CD4-positive, alpha-beta T cell treated with Interleukin-1 beta for 1 hour (primary cell): Measurements from ENCODE around the gene PDGFA.

Source experiments
- DNase-seq, 2 donors: peaks; one replicate each; pipeline ENCODE4 v3.0.0-alpha.2; 2020 to 2022

Gene PDGFA

DNA sequence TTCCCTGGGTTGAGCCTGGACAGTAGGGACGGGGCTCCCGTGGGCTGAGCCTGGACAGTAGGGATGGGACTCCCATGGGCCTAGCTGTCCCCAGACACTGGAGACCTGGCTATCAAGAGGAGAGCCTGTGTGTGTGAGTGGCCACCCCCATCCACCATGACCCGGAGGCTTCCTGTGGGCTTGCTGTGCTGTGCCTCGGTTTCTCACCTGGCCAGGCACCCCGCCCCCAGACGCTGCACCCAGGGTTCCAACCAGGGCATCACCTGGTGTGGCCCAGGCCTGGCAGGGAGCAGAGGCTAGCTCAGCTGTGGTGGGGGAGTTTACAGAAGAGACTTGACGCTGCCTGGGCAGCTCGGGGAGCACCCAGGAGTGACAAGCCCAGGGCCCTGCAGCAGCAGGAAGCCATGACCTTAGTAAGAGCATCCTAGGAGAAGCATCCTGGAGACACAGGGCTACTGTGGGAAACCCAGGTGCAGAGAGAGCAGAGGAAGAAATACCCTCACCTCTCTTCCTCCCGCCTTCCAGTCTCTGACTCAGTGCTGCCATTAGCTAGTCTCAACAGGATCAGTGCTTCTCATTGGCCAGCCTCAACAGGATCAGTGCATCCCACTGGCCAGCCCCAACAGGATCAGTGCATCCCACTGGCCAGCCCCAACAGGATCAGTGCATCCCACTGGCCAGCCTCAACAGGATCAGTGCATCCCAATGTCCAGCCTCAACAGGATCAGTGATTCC is 61.0 kb downstream of the PDGFA start:
- no peak for DNase-seq

DNA sequence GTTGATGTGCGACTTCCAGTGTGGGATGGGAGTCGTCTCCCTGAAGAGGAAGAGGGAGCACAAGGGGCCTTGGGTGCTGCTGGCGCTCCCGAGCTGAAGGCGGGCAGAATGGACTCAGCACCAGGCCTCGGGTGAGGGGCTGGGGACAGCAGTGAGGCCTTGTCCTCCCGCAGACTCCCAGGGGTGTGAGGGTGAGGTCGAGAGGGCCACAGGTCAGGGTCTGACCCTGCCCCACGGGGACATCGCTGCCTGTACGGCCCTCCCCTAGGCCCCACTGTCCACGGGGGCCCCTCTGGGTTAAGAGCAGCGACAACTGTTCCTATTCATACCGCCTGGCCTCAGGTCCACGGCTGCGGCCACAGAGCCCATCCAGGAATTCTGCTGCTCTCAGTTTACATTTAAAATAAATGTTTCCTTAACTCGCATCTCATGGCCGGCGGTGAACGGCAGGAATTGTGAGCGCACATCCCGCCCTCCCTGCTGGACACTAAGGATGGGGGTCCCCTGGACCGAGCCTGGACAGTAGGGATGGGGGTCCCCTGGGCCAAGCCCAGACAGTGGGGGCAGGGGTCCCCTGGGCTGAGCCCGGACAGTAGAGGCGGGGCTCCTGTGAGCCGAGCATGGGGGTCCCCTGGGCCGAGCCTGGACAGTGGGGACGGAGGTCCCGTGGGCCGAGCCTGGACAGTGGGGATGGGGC is 61.7 kb downstream of the PDGFA start:
- DNase-seq = no peak

DNA sequence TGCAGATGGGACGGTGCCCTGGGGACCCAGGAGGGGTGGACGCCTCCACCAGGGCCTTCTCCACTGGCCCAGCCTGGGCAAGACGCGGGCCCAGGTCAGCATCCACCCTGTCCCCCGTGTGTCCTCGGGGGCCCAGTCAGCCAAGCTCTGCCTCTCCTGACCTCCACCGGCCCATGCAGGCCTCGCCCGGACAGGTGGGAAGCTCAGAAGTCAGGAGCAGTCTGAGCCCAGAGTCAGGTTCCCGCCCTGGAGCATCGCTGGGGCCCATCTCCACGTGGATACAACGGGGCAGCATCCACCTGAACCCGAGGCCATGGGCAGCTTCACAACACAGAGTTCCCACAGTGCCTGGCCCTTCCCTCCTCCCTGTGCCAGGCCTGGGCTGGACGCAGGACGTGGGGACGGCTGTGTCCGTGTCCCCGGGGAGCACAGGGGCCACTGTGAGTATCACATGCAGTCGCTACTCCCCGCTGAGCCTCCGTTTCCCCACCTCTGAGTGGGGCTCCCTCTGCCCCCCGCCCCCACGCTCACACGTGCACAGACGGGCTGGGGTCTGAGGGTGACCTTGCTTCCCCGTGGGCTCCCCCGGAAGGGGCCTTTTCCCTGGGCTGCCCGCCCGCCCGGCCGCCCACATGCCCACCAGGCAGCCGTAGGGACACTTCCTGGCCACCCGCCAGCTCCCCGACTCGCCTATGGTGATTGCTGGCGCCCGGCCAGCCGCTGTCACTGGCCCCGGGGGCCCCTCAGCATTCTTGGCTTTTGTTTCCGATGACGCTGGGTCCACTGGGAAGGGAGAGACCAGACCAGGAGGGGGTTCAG is 64.3 kb downstream of the PDGFA start:
- no peak for DNase-seq

DNA sequence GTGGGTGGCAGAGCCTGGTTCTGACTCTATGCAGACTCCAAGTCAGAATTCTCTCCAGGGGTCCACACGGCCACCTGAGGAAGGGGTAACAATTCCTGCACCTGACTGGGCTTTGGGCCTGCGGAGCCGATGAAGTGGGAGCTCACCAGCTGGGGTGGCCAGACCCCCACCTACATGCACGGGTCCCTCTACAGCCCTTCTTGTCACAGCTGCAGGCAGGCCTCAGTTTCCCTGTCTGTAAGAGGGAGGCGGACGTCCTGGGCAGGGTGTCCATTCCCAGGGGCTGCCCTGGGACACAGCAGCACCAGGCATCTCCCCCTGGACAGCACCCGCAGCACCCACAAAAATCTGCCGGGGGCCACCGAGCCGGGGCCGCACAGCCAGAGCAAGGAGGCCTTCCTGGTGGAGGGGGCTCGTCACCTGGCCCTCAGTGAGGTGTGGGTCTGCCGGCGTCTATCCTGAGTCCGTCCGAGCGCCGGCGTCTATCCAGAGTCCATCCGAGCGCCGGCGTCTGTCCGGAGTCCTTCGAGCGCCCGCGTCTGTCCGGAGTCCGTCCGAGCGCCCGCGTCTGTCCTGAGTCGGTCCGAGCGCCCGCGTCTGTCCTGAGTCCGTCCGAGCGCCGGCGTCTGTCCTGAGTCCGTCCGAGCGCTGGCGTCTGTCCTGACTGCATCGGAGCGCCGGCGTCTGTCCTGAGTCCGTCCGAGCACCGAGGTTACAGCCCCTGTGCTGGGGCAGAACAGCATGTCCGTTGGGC is 65.1 kb downstream of the PDGFA start:
- DNase-seq = no peak

DNA sequence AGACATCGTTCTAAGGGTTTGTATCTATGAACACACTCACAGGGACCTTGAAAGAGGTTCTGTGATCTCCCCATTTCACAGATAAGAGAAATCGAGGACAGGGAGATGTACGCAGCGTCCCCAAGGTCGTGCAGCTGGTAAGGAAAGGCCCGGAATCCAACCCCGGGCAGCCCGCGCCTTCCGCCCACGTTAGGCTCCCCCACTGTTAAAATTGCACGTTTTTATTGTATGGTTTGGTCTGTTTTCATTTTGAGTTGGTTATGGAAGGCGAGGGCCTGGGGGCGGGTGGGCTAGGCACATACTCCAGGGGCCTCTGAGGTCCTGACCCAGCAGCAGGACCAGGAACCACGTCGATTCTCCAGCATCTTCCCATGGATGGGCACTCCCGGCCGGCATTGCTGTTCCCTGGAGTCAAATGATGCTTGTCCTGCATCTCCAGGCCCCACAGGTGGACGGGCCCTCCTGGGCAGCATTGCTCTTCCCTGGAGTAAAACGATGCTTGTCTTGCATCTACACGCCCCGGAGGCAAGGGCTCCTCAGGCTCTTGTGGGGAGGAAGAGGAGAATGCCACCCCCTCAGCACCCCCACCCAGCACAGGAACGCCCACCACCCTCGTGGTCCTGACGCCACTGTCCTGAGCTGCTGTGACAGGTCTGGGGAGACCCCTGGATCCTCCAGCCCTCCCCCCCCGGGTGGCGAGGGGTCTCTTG is 65.9 kb downstream of the PDGFA start:
- DNase-seq = no peak

DNA sequence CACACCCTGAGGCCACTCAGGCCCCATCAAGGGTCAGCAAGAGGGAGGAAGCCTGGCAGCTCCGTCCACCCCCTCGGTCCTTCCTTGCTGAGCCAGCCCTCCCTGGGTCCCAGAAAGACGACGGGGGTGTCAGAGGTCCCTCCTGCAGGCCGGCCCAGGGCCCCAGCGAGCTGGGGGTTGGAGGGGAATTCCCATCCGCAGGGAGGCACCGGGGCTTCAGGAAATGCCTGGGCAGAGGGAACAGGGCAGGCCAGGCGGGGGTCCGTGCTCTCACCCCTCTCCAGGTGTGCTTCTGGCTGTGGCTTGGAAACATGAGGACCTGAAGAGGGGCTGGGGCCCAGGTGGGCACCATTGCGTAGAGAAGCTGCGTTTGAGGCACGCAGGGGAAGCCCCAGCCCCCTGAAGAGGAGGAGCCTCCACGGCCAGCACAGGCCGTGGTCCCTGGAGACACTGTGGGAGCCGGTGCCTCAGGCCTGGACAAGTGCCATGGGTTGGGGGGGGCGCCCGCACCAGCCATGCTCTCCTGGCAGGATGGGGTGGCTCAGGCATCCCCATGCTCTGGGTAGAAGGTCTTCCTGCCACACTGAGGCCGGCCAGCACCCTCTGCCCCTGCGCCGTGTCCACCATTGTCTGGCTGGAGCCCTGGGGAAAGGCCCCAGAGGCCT is 66.7 kb downstream of the PDGFA start:
- DNase-seq = no peak

DNA sequence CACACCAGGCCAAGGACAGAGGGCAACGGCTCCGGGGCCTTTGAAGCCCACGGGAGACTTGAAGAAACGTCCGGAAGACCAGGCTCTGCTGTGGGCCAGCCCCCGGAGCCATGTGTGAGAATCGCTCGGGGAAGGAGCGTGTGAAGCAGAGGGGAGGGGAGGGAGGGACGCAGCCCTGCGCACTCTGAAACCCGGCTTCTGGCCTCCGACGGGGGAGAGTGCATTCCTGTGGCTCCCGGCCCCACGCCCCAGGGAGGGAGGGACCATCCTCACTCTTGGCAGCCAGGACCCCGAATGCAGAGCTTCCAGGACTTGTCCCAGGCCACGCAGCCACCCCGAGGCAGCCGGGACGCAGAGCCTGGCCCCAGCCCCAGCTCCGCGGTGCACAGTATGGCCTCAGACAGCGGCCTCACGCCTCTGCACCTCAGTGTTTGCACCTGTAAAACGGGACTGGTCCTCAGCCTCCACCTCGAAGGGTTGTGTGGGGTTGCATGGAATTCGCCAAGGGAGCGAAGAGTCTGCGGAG is 67.4 kb downstream of the PDGFA start:
- no peak for DNase-seq

DNA sequence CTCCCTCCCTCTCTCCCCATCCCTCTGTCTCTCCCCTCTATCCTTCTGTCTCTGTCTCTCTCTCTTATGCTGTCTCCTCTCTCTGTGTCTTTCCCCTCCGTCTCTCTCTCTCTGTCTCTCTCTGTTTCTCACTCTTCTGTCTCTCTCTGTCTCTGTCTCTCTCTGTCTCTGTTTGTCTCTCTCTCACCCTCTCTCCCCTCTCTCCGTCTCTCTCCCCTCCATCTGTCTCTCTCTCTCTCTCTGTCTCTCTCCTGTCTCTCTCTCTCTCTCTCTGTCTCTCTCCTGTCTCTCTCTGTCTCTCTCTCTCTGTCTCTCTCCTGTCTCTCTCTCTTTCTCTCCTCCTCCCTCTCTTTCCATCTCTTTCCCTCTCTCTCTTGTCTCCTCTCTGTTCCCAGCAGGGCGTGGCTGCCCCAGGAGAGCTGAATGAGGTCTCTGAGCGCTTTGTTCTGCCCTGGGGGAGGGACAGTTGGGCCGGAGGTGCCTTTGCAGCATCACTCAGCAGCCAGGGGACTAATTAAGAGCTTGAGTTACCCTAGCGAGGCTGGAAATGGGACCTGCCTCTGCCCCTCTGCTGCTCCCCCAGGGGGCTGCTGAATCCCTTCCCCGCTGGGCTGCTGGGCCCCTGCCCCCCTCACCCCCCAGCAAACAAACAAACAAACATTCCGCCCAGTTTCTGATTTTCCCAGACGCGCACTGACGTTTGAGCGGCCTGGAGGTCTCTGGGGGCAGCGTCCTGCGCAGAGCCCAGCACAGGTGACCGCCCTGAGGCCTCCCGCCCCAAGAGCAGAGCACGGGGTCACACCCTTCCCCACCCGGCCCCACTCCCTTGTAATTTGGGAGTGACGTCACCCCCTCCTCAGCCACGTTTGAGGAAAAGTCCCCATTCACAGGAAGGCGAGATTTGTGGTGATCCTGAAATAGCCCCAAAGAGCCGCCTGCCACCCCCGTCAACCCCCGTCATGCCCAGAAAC is 68.1 kb downstream of the PDGFA start:
- no peak for DNase-seq

DNA sequence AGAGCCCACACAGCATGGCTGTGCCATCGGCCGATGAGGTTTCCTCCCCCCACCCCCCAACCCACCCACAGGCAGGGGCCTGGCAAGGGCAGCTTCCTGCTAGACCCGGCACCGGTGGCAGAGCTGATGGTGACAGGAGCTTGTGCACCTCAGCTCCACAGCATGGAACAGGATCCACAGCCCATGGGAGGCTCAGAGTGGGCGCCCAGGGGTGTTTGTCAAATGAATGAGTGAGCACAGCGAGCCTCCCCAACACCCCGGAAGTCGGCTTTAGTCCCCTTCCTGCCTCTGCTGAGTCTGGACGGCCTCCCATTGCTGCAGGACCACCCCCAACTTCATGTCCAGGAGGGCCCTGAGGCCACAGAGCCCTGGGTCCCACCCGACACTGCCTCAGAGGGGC is 68.9 kb downstream of the PDGFA start:
- DNase-seq = no peak

DNA sequence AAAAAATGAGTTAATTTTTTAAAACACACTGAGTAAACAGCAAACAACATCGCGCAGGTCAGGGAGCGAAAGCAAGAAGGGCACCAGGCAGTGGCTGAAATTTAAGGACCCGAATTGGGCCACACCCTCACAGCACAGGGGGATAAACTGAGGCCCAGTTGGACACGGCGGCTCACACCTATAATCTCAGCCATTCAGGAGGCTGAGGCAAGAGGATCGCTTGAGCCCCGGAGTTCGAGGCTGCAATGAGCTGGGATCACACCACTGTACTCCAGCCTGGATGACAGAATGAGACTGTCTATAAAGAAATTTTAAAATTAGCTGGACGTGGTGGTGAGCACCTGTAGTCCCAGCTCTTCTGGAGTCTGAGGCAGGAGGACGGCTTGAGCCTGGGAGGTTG is 69.6 kb downstream of the PDGFA start:
- no peak for DNase-seq

DNA sequence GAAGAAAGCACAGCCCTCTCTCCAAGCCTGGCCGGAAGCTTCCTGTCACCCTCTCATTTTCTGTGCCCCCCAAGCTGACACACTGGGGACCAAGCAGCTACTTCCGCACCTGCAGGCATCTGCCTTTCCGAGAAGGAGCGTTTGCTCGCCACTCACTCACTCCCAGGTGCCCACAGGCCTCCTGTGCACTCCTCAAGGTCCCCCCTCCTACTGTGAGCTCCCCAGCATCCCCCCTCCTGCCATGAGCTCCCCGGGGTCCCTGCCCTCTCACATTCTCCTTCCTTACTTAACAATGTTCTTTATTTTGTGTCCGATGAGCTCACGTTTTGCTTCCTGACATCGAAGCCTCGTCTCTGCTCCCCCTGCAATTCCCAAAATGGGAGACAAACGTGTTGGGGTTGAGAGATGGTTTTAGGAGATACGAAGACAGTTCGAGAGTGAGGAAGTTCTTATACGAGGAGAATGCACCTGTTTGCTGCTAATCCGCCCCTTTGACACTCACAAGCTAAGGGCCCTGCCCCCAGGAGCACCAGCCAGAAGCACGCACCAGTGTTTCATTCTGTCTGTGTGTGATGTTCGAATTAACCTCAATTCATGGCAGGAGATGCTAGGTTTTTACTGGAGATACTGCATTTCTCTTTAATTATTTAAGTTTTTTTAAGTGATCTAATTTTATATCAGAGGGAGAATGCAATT is 70.2 kb downstream of the PDGFA start:
- DNase-seq = no peak

DNA sequence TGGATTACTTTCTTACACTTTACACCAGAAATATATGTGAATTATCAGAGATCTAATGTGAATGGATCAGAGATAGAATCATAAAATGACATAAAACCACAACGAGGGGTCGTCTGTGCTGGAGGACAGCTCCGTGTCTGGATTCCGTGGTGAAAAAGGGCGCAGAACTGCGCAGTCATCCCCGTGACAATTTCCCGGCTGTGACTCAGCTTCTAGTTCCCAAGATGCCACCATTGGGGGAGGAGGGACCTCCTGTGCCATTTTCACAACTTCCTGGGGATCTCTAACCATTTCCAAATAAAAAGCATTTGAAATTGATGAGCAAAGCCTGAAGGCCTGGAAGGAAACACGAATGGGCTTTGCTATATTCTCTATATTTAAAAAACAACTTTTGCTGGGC is 72.1 kb downstream of the PDGFA start:
- no peak for DNase-seq
